HCT116 (cell line): ENCODE measurements around the gene HOXB9.

Experiments
- FOSL1 ChIP-seq: IDR thresholded peaks from 2 replicates; pipeline ENCODE4 v1.6.1; 2012; ENCODE audit warnings: low read depth
- POLR2A ChIP-seq: IDR thresholded peaks from 2 replicates; pipeline ENCODE4 v1.7.0; 2011; ENCODE audit warnings: borderline replicate concordance; ENCODE audit not compliant: insufficient read depth, insufficient read length; ENCODE audit errors: extremely low read depth
- POLR2AphosphoS5 ChIP-seq: IDR thresholded peaks from 2 replicates; pipeline ENCODE4 v1.6.1; 2011; ENCODE audit warnings: mild to moderate bottlenecking, low read depth, low read length, moderate library complexity
- RAD21 ChIP-seq: IDR thresholded peaks from 2 replicates; pipeline ENCODE4 v1.6.1; 2012; ENCODE audit warnings: low read depth, mild to moderate bottlenecking
- SIN3A ChIP-seq: IDR thresholded peaks from 2 replicates; pipeline ENCODE4 v1.6.1; 2012; ENCODE audit warnings: low read depth
- SP1 ChIP-seq: IDR thresholded peaks from 2 replicates; pipeline ENCODE4 v1.6.1; 2012; ENCODE audit warnings: low read depth
- TCF7L2 ChIP-seq: IDR thresholded peaks from 2 replicates; pipeline ENCODE4 v1.7.0; 2011; ENCODE audit warnings: borderline replicate concordance, inconsistent platforms; ENCODE audit not compliant: insufficient read depth, insufficient read length; ENCODE audit errors: extremely low read depth
- YY1 ChIP-seq: IDR thresholded peaks from 2 replicates; pipeline ENCODE4 v1.6.1; 2011; ENCODE audit warnings: low read length, low read depth, moderate library complexity, mild to moderate bottlenecking; ENCODE audit not compliant: insufficient replicate concordance; ENCODE audit errors: extremely low read depth
- ZNF274 ChIP-seq: fragments of 200-500 bp; sonication (Bioruptor generic); IDR thresholded peaks from 2 replicates; pipeline ENCODE4 v1.6.1; 2014; ENCODE audit warnings: mild to moderate bottlenecking, low read depth, low read length, inconsistent platforms
- TF ChIP-seq, protein P1 (sequence below), 3 experiments: fragments of 200-600 bp in 1 of 3; sonication (generic) in 1 of 3; IDR thresholded peaks in 2 of 3; conservative IDR thresholded peaks in 1 of 3; 2 replicates each; pipeline ENCODE4 v1.5.1; 2012 to 2017; ENCODE audit warnings: low read depth in 2 of 3, low read length in 2 of 3, antibody characterized with exemption in 1 of 3, borderline replicate concordance in 1 of 3, control low read depth in 1 of 3, mild to moderate bottlenecking in 1 of 3, mixed read lengths in 1 of 3, mixed run types in 1 of 3, moderate library complexity in 1 of 3; ENCODE audit not compliant: insufficient read depth in 1 of 3
- TF ChIP-seq, protein P2 (sequence below): IDR thresholded peaks from 2 replicates; pipeline ENCODE4 v1.6.1; 2012; ENCODE audit warnings: low read depth

DNA sequence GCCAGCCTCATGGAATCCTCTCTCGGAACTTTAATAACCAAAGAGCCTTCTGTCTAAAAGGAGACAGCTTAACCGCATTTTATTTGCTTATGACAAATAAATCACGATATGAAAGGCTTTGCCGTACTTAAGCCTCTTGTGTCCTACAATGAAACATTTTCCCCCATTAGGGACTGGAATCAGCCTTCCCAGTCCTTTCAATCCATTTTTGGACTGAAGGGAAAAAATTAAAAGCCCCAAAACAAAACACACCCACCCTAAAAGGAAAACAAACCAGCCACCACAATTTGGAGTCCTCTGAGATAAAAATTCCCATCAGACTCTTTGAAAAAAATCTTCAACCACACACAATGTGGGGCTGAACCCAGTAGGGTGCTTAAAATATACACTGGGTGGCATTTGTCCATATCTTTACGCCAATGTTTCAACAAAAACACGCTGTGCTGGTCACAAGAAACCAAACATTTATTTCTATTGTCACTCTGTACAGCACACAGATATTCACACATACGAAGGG lies 51.0 kb downstream of the HOXB9 start:
- TF ChIP-seq, protein P1, sequence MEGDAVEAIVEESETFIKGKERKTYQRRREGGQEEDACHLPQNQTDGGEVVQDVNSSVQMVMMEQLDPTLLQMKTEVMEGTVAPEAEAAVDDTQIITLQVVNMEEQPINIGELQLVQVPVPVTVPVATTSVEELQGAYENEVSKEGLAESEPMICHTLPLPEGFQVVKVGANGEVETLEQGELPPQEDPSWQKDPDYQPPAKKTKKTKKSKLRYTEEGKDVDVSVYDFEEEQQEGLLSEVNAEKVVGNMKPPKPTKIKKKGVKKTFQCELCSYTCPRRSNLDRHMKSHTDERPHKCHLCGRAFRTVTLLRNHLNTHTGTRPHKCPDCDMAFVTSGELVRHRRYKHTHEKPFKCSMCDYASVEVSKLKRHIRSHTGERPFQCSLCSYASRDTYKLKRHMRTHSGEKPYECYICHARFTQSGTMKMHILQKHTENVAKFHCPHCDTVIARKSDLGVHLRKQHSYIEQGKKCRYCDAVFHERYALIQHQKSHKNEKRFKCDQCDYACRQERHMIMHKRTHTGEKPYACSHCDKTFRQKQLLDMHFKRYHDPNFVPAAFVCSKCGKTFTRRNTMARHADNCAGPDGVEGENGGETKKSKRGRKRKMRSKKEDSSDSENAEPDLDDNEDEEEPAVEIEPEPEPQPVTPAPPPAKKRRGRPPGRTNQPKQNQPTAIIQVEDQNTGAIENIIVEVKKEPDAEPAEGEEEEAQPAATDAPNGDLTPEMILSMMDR (IDR thresholded peaks at IDR 0.05 in 2 of 3, conservative IDR thresholded peaks at IDR 0.05 in 1 of 3; ENCODE audit: borderline replicate concordance in 1 of 3, insufficient read depth in 1 of 3, low read depth in 2 of 3, low read length in 2 of 3): no peak
- TF ChIP-seq POLR2AphosphoS5 (no peak), POLR2A (no peak), SIN3A (no peak), ZNF274 (no peak), FOSL1 (no peak), SP1 (no peak), YY1 (no peak), RAD21 (no peak), TCF7L2 (no peak)
- TF ChIP-seq, protein P2, sequence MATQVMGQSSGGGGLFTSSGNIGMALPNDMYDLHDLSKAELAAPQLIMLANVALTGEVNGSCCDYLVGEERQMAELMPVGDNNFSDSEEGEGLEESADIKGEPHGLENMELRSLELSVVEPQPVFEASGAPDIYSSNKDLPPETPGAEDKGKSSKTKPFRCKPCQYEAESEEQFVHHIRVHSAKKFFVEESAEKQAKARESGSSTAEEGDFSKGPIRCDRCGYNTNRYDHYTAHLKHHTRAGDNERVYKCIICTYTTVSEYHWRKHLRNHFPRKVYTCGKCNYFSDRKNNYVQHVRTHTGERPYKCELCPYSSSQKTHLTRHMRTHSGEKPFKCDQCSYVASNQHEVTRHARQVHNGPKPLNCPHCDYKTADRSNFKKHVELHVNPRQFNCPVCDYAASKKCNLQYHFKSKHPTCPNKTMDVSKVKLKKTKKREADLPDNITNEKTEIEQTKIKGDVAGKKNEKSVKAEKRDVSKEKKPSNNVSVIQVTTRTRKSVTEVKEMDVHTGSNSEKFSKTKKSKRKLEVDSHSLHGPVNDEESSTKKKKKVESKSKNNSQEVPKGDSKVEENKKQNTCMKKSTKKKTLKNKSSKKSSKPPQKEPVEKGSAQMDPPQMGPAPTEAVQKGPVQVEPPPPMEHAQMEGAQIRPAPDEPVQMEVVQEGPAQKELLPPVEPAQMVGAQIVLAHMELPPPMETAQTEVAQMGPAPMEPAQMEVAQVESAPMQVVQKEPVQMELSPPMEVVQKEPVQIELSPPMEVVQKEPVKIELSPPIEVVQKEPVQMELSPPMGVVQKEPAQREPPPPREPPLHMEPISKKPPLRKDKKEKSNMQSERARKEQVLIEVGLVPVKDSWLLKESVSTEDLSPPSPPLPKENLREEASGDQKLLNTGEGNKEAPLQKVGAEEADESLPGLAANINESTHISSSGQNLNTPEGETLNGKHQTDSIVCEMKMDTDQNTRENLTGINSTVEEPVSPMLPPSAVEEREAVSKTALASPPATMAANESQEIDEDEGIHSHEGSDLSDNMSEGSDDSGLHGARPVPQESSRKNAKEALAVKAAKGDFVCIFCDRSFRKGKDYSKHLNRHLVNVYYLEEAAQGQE: no peak
